PC-3 (cell line): ENCODE data around the gene SMIM9. TPM values are rescaled to one million over a fixed set of nuclear protein-coding genes. Genes with fewer than 3 reads are reported as not detected.

Experiments used
- ATAC-seq: fragments of 200-7000 bp; cut with Tn5 transposase; 2 replicates; pipeline ENCODE4 v1.9.1; 2020; ENCODE audit warnings: mild to moderate bottlenecking, moderate library complexity
- BruUV-seq: library from RNA; stranded (reverse); fragments of 400-500 nt; replicated peaks from 2 replicates; lab custom pipeline; 2021; lab: Mats Ljungman, UMichigan
- CTCF ChIA-PET: fragments of 300-600 bp; sonication (Branson Sonifier 250); formaldehyde crosslinking; loops from one replicate; lab custom pipeline; 2022; ENCODE audit warnings: antibody characterized with exemption; lab: Charles Lee
- POLR2A ChIA-PET: fragments of 300-600 bp; sonication (Branson Sonifier 250); formaldehyde crosslinking; loops from one replicate; lab custom pipeline; 2022; ENCODE audit warnings: antibody characterized with exemption; ENCODE audit not compliant: unreplicated experiment; lab: Charles Lee
- DNase-seq: peaks from one replicate; pipeline ENCODE4 v3.0.0-alpha.2; 2015
- H2AFZ ChIP-seq: fragments of 300-600 bp; sonication (generic); 2 replicates; pipeline ENCODE4 v1.6.0; 2016; ENCODE audit warnings: antibody characterized with exemption, low read length
- H3F3A ChIP-seq: fragments of 300-600 bp; sonication (generic); one replicate; pipeline ENCODE4 v1.6.0; 2017; ENCODE audit warnings: antibody characterized with exemption, low read length, control low read depth, mild to moderate bottlenecking; ENCODE audit not compliant: unreplicated experiment
- H3K27ac ChIP-seq: fragments of 300-600 bp; sonication (generic); 2 replicates; pipeline ENCODE4 v1.5.1; 2016; ENCODE audit warnings: mild to moderate bottlenecking, low read length
- H3K27me3 ChIP-seq: fragments of 300-600 bp; sonication (generic); 2 replicates; pipeline ENCODE4 v1.6.1; 2016; ENCODE audit warnings: low read length, mixed read lengths
- H3K36me3 ChIP-seq: fragments of 300-600 bp; sonication (generic); 2 replicates; pipeline ENCODE4 v1.6.1; 2016; ENCODE audit warnings: low read depth, mixed run types, low read length, mixed read lengths
- H3K4me1 ChIP-seq: fragments of 300-600 bp; sonication (generic); 2 replicates; pipeline ENCODE4 v1.5.1; 2016; ENCODE audit warnings: low read length; ENCODE audit not compliant: insufficient read depth
- H3K4me2 ChIP-seq: fragments of 300-600 bp; sonication (generic); 2 replicates; pipeline ENCODE4 v1.6.0; 2016; ENCODE audit warnings: low read length
- H3K4me3 ChIP-seq: fragments of 300-600 bp; sonication (generic); 2 replicates; pipeline ENCODE4 v1.5.1; 2016; ENCODE audit warnings: mild to moderate bottlenecking, low read length, mixed read lengths
- H3K79me2 ChIP-seq: fragments of 300-600 bp; sonication (generic); 2 replicates; pipeline ENCODE4 v1.6.1; 2017; ENCODE audit warnings: low read length, mixed read lengths
- H3K9ac ChIP-seq: fragments of 300-600 bp; sonication (generic); 2 replicates; pipeline ENCODE4 v1.6.0; 2016; ENCODE audit warnings: mild to moderate bottlenecking, low read length
- H3K9me2 ChIP-seq: fragments of 300-600 bp; sonication (generic); replicated peaks from 2 replicates; pipeline ENCODE4 v1.6.1; 2016; ENCODE audit warnings: mixed run types, low read length, mixed read lengths
- H3K9me3 ChIP-seq: fragments of 300-600 bp; sonication (generic); 2 replicates; pipeline ENCODE4 v1.6.1; 2016; ENCODE audit warnings: low read length, mixed read lengths
- H4K20me1 ChIP-seq: fragments of 300-600 bp; sonication (generic); 2 replicates; pipeline ENCODE4 v1.6.1; 2016; ENCODE audit warnings: low read length, mixed read lengths
- CTCF ChIP-seq: fragments of 300-600 bp; sonication (generic); conservative IDR thresholded peaks from 2 replicates; pipeline ENCODE4 v1.5.1; 2017; ENCODE audit warnings: antibody characterized with exemption, low read depth, mild to moderate bottlenecking, low read length
- EZH2 ChIP-seq: fragments of 300-600 bp; sonication (generic); IDR thresholded peaks from one replicate; pipeline ENCODE4 v1.6.1; 2017; ENCODE audit warnings: antibody characterized with exemption, mild to moderate bottlenecking, low read length; ENCODE audit not compliant: unreplicated experiment
- EZH2phosphoT487 ChIP-seq: fragments of 300-600 bp; sonication (generic); IDR thresholded peaks from 2 replicates; pipeline ENCODE4 v1.6.1; 2018; ENCODE audit warnings: mild to moderate bottlenecking, antibody characterized with exemption, low read length, borderline replicate concordance
- intact Hi-C: fragments of 100-400 bp; cut with micrococcal nuclease; formaldehyde crosslinking; loops from 2 replicates; pipeline ENCODE4 v1.9.0; 2023
- total RNA-seq: library from RNA; depleted of rRNA; stranded (reverse); fragments of >200 nt; gene quantifications from 2 replicates; pipeline ENCODE4 v1.2.3, GENCODE V29; 2014

SMIM9 gene
- total RNA-seq, 1 experiment from 2014 or later: not detected

- ChIA-PET POLR2A (no interaction called here), CTCF (no interaction called here)
- Histone ChIP-seq H3K4me2 (no peak overlapping the region), H3K9me2 (no peaks in the 10 kb centered on the region), H3F3A (no peaks in the 10 kb centered on the region), H3K79me2 (no peaks in the 10 kb centered on the region), H3K27ac (no peak overlapping the region), H3K27me3 (no peaks in the 10 kb centered on the region), H2AFZ (no peak overlapping the region), H3K9ac (no peak overlapping the region), H3K4me3 (no peak overlapping the region), H4K20me1 (no peaks in the 10 kb centered on the region), H3K36me3 (no peaks in the 10 kb centered on the region), H3K9me3 (no peaks in the 10 kb centered on the region), H3K4me1 (peaks cover 5% of the 10 kb centered on the region; the same call in 1 of the 2 replicates)
- no peak for TF ChIP-seq CTCF
- no peak for TF ChIP-seq EZH2phosphoT487
- intact Hi-C loops: loop anchor here (5.0 kb wide), 1 partner anchor 48 kb away; the partner anchor contains the start of gene DKC1
- DNase-seq: no peak
- no peak for ATAC-seq
- BruUV-seq: no TSS peak
Measured at GRCh38 chrX:154809939-154810665, 24.4 kb downstream of the SMIM9 start.

GRCh38 chrX:154806837-154807501, 27.5 kb downstream of the SMIM9 start:
- CTCF ChIA-PET: no interaction called here
- BruUV-seq: no TSS peak
- Histone ChIP-seq H3K36me3 (no peaks in the 10 kb centered on the region), H3K9ac (no peak overlapping the region), H4K20me1 (no peaks in the 10 kb centered on the region), H3F3A (no peaks in the 10 kb centered on the region), H3K79me2 (no peaks in the 10 kb centered on the region), H3K27ac (no peak overlapping the region), H3K9me3 (no peaks in the 10 kb centered on the region), H2AFZ (no peak overlapping the region), H3K27me3 (no peaks in the 10 kb centered on the region), H3K9me2 (no peaks in the 10 kb centered on the region), H3K4me1 (peaks cover 20% of the 10 kb centered on the region), H3K4me3 (no peak overlapping the region), H3K4me2 (no peak overlapping the region)
- ATAC-seq (no peak), DNase-seq (no peak)
- POLR2A ChIA-PET: no interaction called here
- TF ChIP-seq EZH2phosphoT487: no peak
- TF ChIP-seq EZH2: no peak
- no peak for TF ChIP-seq CTCF
- intact Hi-C loops: loop anchor here (5.0 kb wide), 1 partner anchor 45 kb away; the partner anchor contains the start of gene DKC1
